PC-3 (cell line): ENCODE data around the gene CEP131.

Experiments used
- EZH2 ChIP-seq: fragments of 300-600 bp; sonication (generic); IDR thresholded peaks from one replicate; pipeline ENCODE4 v1.6.1; 2017; ENCODE audit warnings: antibody characterized with exemption, mild to moderate bottlenecking, low read length; ENCODE audit not compliant: unreplicated experiment
- EZH2phosphoT487 ChIP-seq: fragments of 300-600 bp; sonication (generic); IDR thresholded peaks from 2 replicates; pipeline ENCODE4 v1.6.1; 2018; ENCODE audit warnings: mild to moderate bottlenecking, antibody characterized with exemption, low read length, borderline replicate concordance
- TF ChIP-seq, protein P1 (sequence below): fragments of 300-600 bp; sonication (generic); conservative IDR thresholded peaks from 2 replicates; pipeline ENCODE4 v1.5.1; 2017; ENCODE audit warnings: antibody characterized with exemption, low read depth, mild to moderate bottlenecking, low read length

- TF ChIP-seq, protein P1, sequence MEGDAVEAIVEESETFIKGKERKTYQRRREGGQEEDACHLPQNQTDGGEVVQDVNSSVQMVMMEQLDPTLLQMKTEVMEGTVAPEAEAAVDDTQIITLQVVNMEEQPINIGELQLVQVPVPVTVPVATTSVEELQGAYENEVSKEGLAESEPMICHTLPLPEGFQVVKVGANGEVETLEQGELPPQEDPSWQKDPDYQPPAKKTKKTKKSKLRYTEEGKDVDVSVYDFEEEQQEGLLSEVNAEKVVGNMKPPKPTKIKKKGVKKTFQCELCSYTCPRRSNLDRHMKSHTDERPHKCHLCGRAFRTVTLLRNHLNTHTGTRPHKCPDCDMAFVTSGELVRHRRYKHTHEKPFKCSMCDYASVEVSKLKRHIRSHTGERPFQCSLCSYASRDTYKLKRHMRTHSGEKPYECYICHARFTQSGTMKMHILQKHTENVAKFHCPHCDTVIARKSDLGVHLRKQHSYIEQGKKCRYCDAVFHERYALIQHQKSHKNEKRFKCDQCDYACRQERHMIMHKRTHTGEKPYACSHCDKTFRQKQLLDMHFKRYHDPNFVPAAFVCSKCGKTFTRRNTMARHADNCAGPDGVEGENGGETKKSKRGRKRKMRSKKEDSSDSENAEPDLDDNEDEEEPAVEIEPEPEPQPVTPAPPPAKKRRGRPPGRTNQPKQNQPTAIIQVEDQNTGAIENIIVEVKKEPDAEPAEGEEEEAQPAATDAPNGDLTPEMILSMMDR, result no peak
- no peak for TF ChIP-seq EZH2
- TF ChIP-seq EZH2phosphoT487, result no peak
Observed at GRCh38 chr17:81148571-81148970, 74.2 kb downstream of the CEP131 start.
